ENCODE results near the gene ARL6IP5. TPM values are rescaled to one million over a fixed set of nuclear protein-coding genes. Genes with fewer than 3 reads are reported as not detected.

The ARL6IP5 gene
- total and polyA plus RNA-seq, 8 donors: 29.5 to 78.9 (median 41.7) TPM

- 72 to 83% methylated on average over 6 of the region's 6 CpGs for WGBS, 2 donors
- no peak for ATAC-seq
- no peak for DNase-seq
- Histone ChIP-seq H3K36me3 (no peaks in the 10 kb centered on the region), H3K4me1 (peaks cover 0 to 1% (median 0%) of the 10 kb centered on the region in 3 donors), H3K27ac (no peak overlapping the region), H3K27me3 (no peaks in the 10 kb centered on the region), H3K9me3 (no peaks in the 10 kb centered on the region), H3K4me3 (no peak overlapping the region)
- no peak for FAIRE-seq
- no peak for TF ChIP-seq CTCF (IDR thresholded peaks at IDR 0.05)
- intact Hi-C loops (cut with DNase I): no loop called here
These were observed 36.8 kb downstream of the ARL6IP5 start for GRCh38 chr3:69121513-69121912.

- TF ChIP-seq CTCF (IDR thresholded peaks at IDR 0.05): no peak
- DNase-seq: no peak
- FAIRE-seq: no peak
- no peaks in the 10 kb centered on the region for H3K27me3 ChIP-seq
- no peak overlapping the region for H3K4me3 ChIP-seq
- 41 to 55% methylated on average over 8 of the region's 8 CpGs for WGBS, 2 donors
- no peak overlapping the region for H3K27ac ChIP-seq
- H3K4me1 ChIP-seq: no peaks in the 10 kb centered on the region
- no peaks in the 10 kb centered on the region for H3K9me3 ChIP-seq
- intact Hi-C loops (cut with DNase I): no loop called here
- H3K36me3 ChIP-seq: no peaks in the 10 kb centered on the region
- ATAC-seq: no peak
These were observed 37.2 kb downstream of the ARL6IP5 start for GRCh38 chr3:69121950-69122349.

GRCh38 chr3:69122403-69122802, 37.7 kb downstream of the ARL6IP5 start, which contains the start of gene LMOD3:
Gene LMOD3 (minus strand): TSS chr3:69122595. CDS start chr3:69122386, 209 bp downstream.
- ATAC-seq (no peak), DNase-seq (no peak), FAIRE-seq (no peak)
- intact Hi-C loops (cut with DNase I): no loop called here
- no peak for TF ChIP-seq CTCF (IDR thresholded peaks at IDR 0.05)
- Histone ChIP-seq H3K9me3 (no peaks in the 10 kb centered on the region), H3K27me3 (no peaks in the 10 kb centered on the region), H3K36me3 (no peaks in the 10 kb centered on the region), H3K4me1 (no peaks in the 10 kb centered on the region), H3K27ac (no peak within 1 kb of the TSS), H3K4me3 (no peak within 1 kb of the TSS)
- WGBS, 2 donors: 75 to 86% methylated on average over 3 of the region's 3 CpGs

GRCh38 chr3:69126216-69126615, 41.5 kb downstream of the ARL6IP5 start:
- DNase-seq (no peak), ATAC-seq (no peak), FAIRE-seq (no peak)
- H3K36me3 ChIP-seq: no peaks in the 10 kb centered on the region
- H3K27ac ChIP-seq: no peak overlapping the region
- no peaks in the 10 kb centered on the region for H3K4me1 ChIP-seq
- H3K4me3 ChIP-seq: no peak overlapping the region
- WGBS, 2 donors: 68 to 87% methylated on average over 3 of the region's 3 CpGs
- H3K27me3 ChIP-seq: no peaks in the 10 kb centered on the region
- H3K9me3 ChIP-seq: no peaks in the 10 kb centered on the region
- no peak for TF ChIP-seq CTCF (IDR thresholded peaks at IDR 0.05)
- intact Hi-C loops (cut with DNase I): no loop called here

GRCh38 chr3:69126999-69127398, 42.3 kb downstream of the ARL6IP5 start:
- no peak for FAIRE-seq
- H3K4me1 ChIP-seq: no peaks in the 10 kb centered on the region

More at GRCh38 chr3:69126999-69127398, 42.3 kb downstream of the ARL6IP5 start:
- no peak overlapping the region for H3K27ac ChIP-seq
- WGBS, 2 donors: 57 to 87% methylated on average over 2 of the region's 2 CpGs
- intact Hi-C loops (cut with DNase I): no loop called here
- H3K4me3 ChIP-seq: no peak overlapping the region
- H3K27me3 ChIP-seq: no peaks in the 10 kb centered on the region
- H3K36me3 ChIP-seq: no peaks in the 10 kb centered on the region
- ATAC-seq (no peak), DNase-seq (no peak)
- TF ChIP-seq CTCF (IDR thresholded peaks at IDR 0.05): no peak
- H3K9me3 ChIP-seq: no peaks in the 10 kb centered on the region
